Thyroid gland (tissue), 4 donors: Measurements from ENCODE around the gene FAM229A. TPM values are rescaled to one million over a fixed set of nuclear protein-coding genes. Genes with fewer than 3 reads are reported as not detected.

Experiments
- DNase-seq, 2 donors: peaks; one replicate each; pipeline ENCODE4 v3.0.0-alpha.2; 2019
- H3K27ac ChIP-seq, 3 donors: fragments of 200-600 bp; sonication (generic); 1 replicate in 2 of 3; 2 replicates in 1 of 3; pipeline ENCODE4 v1.5.1; 2016 to 2019; ENCODE audit warnings: mild to moderate bottlenecking in 1 of 3, moderate library complexity in 1 of 3
- H3K27me3 ChIP-seq: fragments of 200-600 bp; sonication (generic); one replicate; pipeline ENCODE4 v1.5.1; 2019
- H3K36me3 ChIP-seq, 2 donors: fragments of 200-600 bp; sonication (generic); one replicate each; pipeline ENCODE4 v1.5.1; 2016 to 2019
- H3K4me1 ChIP-seq, 2 donors: fragments of 200-600 bp; sonication (generic); one replicate each; pipeline ENCODE4 v1.5.1; 2017 to 2019
- H3K4me3 ChIP-seq, 3 donors: fragments of 200-600 bp; sonication (generic); replicated peaks in 1 of 3; 1 replicate in 2 of 3; 2 replicates in 1 of 3; pipeline ENCODE4 v1.5.1; 2016; ENCODE audit warnings: mild to moderate bottlenecking in 1 of 3
- H3K9me3 ChIP-seq: fragments of 200-600 bp; sonication (generic); one replicate; pipeline ENCODE4 v1.5.1; 2017
- CTCF ChIP-seq, 6 experiments: fragments of 200-600 bp in 3 of 6; fragments of 450-650 bp in 3 of 6; sonication (generic) in 3 of 6; IDR thresholded peaks; one replicate each; pipeline ENCODE4 v1.5.1; 2016 to 2019; ENCODE audit warnings: antibody characterized with exemption in 6 of 6, mild to moderate bottlenecking in 2 of 6, inconsistent platforms in 1 of 6, moderate library complexity in 1 of 6
- POLR2A ChIP-seq, 2 donors: fragments of 450-650 bp; IDR thresholded peaks; one replicate each; pipeline ENCODE4 v1.6.1; 2017; ENCODE audit warnings: antibody characterized with exemption in 2 of 2, mild to moderate bottlenecking in 2 of 2, moderate library complexity in 1 of 2
- WGBS, 2 donors: methylation state at CpG; one replicate each; pipeline ENCODE4 v1.1.5; 2017; 5-methylcytosine and 5-hydroxymethylcytosine counted together
- intact Hi-C: fragments of 100-400 bp; cut with DNase I; formaldehyde crosslinking; loops from one replicate; pipeline ENCODE4 v1.15.1; 2023
- total RNA-seq, 4 donors: library from RNA; depleted of rRNA; stranded (reverse); fragments of >200 nt; gene quantifications; one replicate each; pipeline ENCODE4 v1.2.3, GENCODE V29; 2016

FAM229A gene
- total RNA-seq, 4 donors from 2014 or later: 5.1 to 20.0 (median 7.4) TPM

GRCh38 chr1:32392325-32392724, 30.0 kb upstream of the FAM229A start:
- TF ChIP-seq CTCF (IDR thresholded peaks at IDR 0.05) (no peak), POLR2A (IDR thresholded peaks at IDR 0.05) (no peak)
- H3K36me3 ChIP-seq: peaks cover 0 to 19% of the 10 kb centered on the region in 2 donors
- H3K27ac ChIP-seq: no peak overlapping the region
- 74 to 84% methylated on average over 3 of the region's 3 CpGs for WGBS, 2 donors
- H3K4me3 ChIP-seq: no peak overlapping the region
- intact Hi-C loops: loop anchor here (10.0 kb wide), 1 partner anchor 168 kb away; the partner anchor contains the start of genes EIF3I and TMEM234
- no peaks in the 10 kb centered on the region for H3K27me3 ChIP-seq
- no peaks in the 10 kb centered on the region for H3K9me3 ChIP-seq
- no peak for DNase-seq
- peaks cover 19 to 27% of the 10 kb centered on the region in 2 donors for H3K4me1 ChIP-seq

GRCh38 chr1:32390904-32391870, 28.9 kb upstream of the FAM229A start:
- 73% methylated on average over 8 of the region's 8 CpGs for WGBS, 2 donors

GRCh38 chr1:32388641-32389040, 26.4 kb upstream of the FAM229A start:
- TF ChIP-seq CTCF (IDR thresholded peaks at IDR 0.05) (no peak), POLR2A (IDR thresholded peaks at IDR 0.05) (no peak)
- Histone ChIP-seq H3K4me1 (peaks cover 12 to 19% of the 10 kb centered on the region in 2 donors), H3K27ac (no peak overlapping the region), H3K36me3 (peaks cover 18 to 52% of the 10 kb centered on the region in 2 donors), H3K27me3 (no peaks in the 10 kb centered on the region), H3K9me3 (no peaks in the 10 kb centered on the region), H3K4me3 (no peak overlapping the region)
- 90% methylated on average over 6 of the region's 6 CpGs for WGBS, 2 donors
- intact Hi-C loops: no loop called here
- no peak for DNase-seq

More at GRCh38 chr1:32390904-32391870, 28.9 kb upstream of the FAM229A start:
- Histone ChIP-seq H3K27me3 (no peaks in the 10 kb centered on the region), H3K4me3 (no peak overlapping the region), H3K36me3 (peaks cover 0 to 28% of the 10 kb centered on the region in 2 donors), H3K4me1 (peaks cover 19 to 27% of the 10 kb centered on the region in 2 donors), H3K27ac (no peak overlapping the region), H3K9me3 (no peaks in the 10 kb centered on the region)
- intact Hi-C loops: loop anchor here (10.0 kb wide), 1 partner anchor 166 kb away; the partner anchor contains the start of genes EIF3I and TMEM234
- DNase-seq: no peak
- TF ChIP-seq POLR2A (IDR thresholded peaks at IDR 0.05): no peak

GRCh38 chr1:32386676-32387392, 24.5 kb upstream of the FAM229A start:
- Histone ChIP-seq H3K27ac (no peak overlapping the region), H3K36me3 (peaks cover 36 to 68% of the 10 kb centered on the region in 2 donors), H3K4me3 (no peak overlapping the region), H3K9me3 (no peaks in the 10 kb centered on the region), H3K4me1 (peaks cover 0 to under 1% of the 10 kb centered on the region in 2 donors), H3K27me3 (no peaks in the 10 kb centered on the region)
- intact Hi-C loops: no loop called here
- WGBS, 2 donors: 90 to 93% methylated on average over 12 to 13 of the region's 13 CpGs
- no peak for DNase-seq
- no peak for TF ChIP-seq POLR2A (IDR thresholded peaks at IDR 0.05)
- no peak for TF ChIP-seq CTCF (IDR thresholded peaks at IDR 0.05)

GRCh38 chr1:32380057-32380456, 17.8 kb upstream of the FAM229A start:
- no peaks in the 10 kb centered on the region for H3K4me1 ChIP-seq
- intact Hi-C loops: no loop called here
- peaks cover 91 to 93% of the 10 kb centered on the region in 2 donors for H3K36me3 ChIP-seq
- H3K27me3 ChIP-seq: no peaks in the 10 kb centered on the region
- H3K4me3 ChIP-seq: no peak overlapping the region
- no peak overlapping the region for H3K27ac ChIP-seq
- no peak for TF ChIP-seq CTCF (IDR thresholded peaks at IDR 0.05)
- WGBS, 2 donors: 95 to 96% methylated on average over 9 of the region's 9 CpGs
- no peak for DNase-seq
- H3K9me3 ChIP-seq: no peaks in the 10 kb centered on the region
